Smooth muscle cell of the coronary artery (primary cell): ENCODE data around the gene RCOR3. TPM values are rescaled to one million over a fixed set of nuclear protein-coding genes. Genes with fewer than 3 reads are reported as not detected.

Experiments used
- total RNA-seq: library from RNA; depleted of rRNA; stranded (reverse); fragments of >200 nt; gene quantifications from 2 replicates; pipeline ENCODE4 v1.2.3, GENCODE V29; 2014; ENCODE audit warnings: low replicate concordance

The RCOR3 gene
- total RNA-seq, result 10.4 and 14.5 TPM in 2 replicates

GRCh38 chr1:211258756-211259637 lies at the start of gene RCOR3:
Gene RCOR3 (plus strand): TSS chr1:211259366. CDS start chr1:211259561, 195 bp downstream.

DNA sequence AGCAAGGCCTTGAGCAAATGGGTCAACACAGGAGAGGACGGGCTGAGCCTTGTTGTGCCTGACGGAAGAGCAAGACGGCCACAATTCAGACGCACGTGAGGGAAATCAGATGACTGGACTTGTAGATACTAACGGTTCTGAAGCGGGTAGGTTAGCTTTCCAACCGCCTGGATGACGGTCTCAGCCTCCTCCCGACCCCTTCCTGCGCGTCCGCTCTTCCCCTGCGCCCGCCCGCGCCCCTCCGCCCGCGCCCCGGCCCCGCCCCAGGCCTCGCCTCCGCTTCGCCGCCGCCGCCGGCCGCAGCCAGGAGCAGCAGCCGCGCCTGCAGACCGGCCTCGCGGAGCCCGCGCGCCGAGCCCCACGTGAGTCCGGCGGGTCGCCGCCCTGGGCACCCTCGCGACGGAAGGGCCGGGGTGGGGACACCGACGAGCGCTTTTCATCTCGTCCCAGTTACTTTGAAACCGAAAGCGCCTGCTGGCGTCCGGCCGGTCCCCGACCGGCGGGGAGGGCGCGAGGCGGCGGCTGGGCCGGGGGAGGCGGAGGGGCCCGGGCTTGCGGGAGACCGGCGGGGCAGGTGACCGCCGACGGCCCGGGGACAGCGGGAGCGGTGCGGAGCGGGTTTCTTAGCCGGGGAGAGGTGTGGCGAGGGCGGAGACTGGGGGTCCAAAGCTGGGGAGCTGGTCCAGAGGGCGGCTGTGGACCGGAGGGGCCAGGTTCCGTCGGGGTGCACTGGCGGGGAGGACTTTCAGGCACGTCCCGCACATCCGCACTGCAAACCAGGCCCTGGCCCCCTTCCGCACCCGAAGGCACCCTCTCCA lies 67.6 kb downstream of the RCOR3 start, which contains the start of gene TRAF5:
TSS of gene TRAF5 (plus strand) at position 306 of the 818 bp plus-strand sequence. CDS start 26,407 bp downstream, outside the sequence.

Other genes with a start within 250 kb of the RCOR3 start
- 0.12 TPM in 1 of 2 replicates, not detected in the other for gene KCNH1, start 125.2 kb upstream of the RCOR3 start, total RNA-seq
- 5.0 and 15.3 TPM in 2 replicates for gene TRAF5, start 67.5 kb downstream of the RCOR3 start, total RNA-seq
- not detected in 2 replicates for gene RD3, start 232.8 kb downstream of the RCOR3 start, total RNA-seq